A549 (cell line): ENCODE data around the gene CACNA1E.

Source experiments
- CBX2 ChIP-seq: fragments of 200-600 bp; sonication (generic); IDR thresholded peaks from 2 replicates; pipeline ENCODE4 v1.6.1; 2016; ENCODE audit warnings: low read depth, mild to moderate bottlenecking, borderline replicate concordance
- CTCF ChIP-seq: fragments of >200 bp; sonication (Bioruptor Twin); formaldehyde crosslinking; IDR thresholded peaks from 3 replicates; pipeline ENCODE4 v1.5.1; 2016
- KDM1A ChIP-seq: fragments of 200-600 bp; sonication (generic); IDR thresholded peaks from 2 replicates; pipeline ENCODE4 v1.6.1; 2016; ENCODE audit warnings: low read depth, mild to moderate bottlenecking
- MAZ ChIP-seq: fragments of 150-350 bp; IDR thresholded peaks from 2 replicates; pipeline ENCODE4 v1.6.1; 2014; ENCODE audit warnings: antibody characterized with exemption, low read depth, low read length, borderline replicate concordance
- RFX5 ChIP-seq: fragments of 450-650 bp; IDR thresholded peaks from 2 replicates; pipeline ENCODE4 v1.7.1; 2014; ENCODE audit warnings: antibody characterized with exemption, mild to moderate bottlenecking, moderate library complexity

GRCh38 chr1:181531951-181532600 lies 48.8 kb downstream of the CACNA1E start:
- TF ChIP-seq KDM1A = no peak
- TF ChIP-seq MAZ = no peak
- TF ChIP-seq CTCF = no peak
- no peak for TF ChIP-seq CBX2
- no peak for TF ChIP-seq RFX5
